GM10266 (cell line): ENCODE results near the gene APOO.

Source experiments
- DNase-seq: peaks from one replicate; pipeline ENCODE4 v3.0.0; 2012; ENCODE audit errors: extremely low spot score
- CTCF ChIP-seq: IDR thresholded peaks from 2 replicates; pipeline ENCODE4 v1.5.1; 2012; ENCODE audit warnings: mild to moderate bottlenecking, low read depth; ENCODE audit not compliant: control insufficient read depth, insufficient read depth; ENCODE audit errors: missing control alignments

Gene APOO

GRCh38 chrX:23783589-23784469, 123.9 kb downstream of the APOO start:
- DNase-seq: no peak
- TF ChIP-seq CTCF: no peak
